ENCODE measurements around the gene MRPL32.

GRCh38 chr7:42907316-42907715 is 24.9 kb upstream of the MRPL32 start:
- TF ChIP-seq CTCF (IDR thresholded peaks at IDR 0.05) (no peak), POLR2A (IDR thresholded peaks at IDR 0.05) (no peak)

Data from breast epithelium (tissue), 3 donors.